Spinal cord (tissue), 10 donors: ENCODE results near the gene SGPL1. TPM values are rescaled to one million over a fixed set of nuclear protein-coding genes. Genes with fewer than 3 reads are reported as not detected.
"Not testable (repeated sequence)": the region's sequence is repeated elsewhere in the genome, so short reads cannot be mapped to it uniquely, and the experiment has no call there.

ENCODE experiments used
- DNase-seq, 6 donors: peaks; one replicate each; pipeline versions ENCODE4 v3.0.0 to v3.0.0-alpha.2; 2013 to 2015; ENCODE audit warnings: low spot score in 6 of 6, low read depth in 4 of 6
- H3K27ac ChIP-seq: one replicate; pipeline ENCODE4 v1.5.1; 2013; ENCODE audit warnings: low read depth, low read length, control low read depth
- H3K27me3 ChIP-seq: one replicate; pipeline ENCODE4 v1.6.1; 2013; ENCODE audit warnings: low read length; ENCODE audit not compliant: control insufficient read depth, insufficient read depth
- H3K36me3 ChIP-seq: one replicate; pipeline ENCODE4 v1.6.1; 2013; ENCODE audit warnings: low read length; ENCODE audit not compliant: control insufficient read depth, insufficient read depth
- H3K4me1 ChIP-seq: one replicate; pipeline ENCODE4 v1.6.1; 2013; ENCODE audit warnings: low read length; ENCODE audit not compliant: control insufficient read depth, insufficient read depth
- H3K4me3 ChIP-seq: one replicate; pipeline ENCODE4 v1.5.1; 2013; ENCODE audit warnings: low read depth, low read length, control low read depth
- H3K9me3 ChIP-seq: one replicate; pipeline ENCODE4 v1.6.1; 2013; ENCODE audit warnings: low read length; ENCODE audit not compliant: control insufficient read depth, insufficient read depth
- WGBS: methylation state at CpG from one replicate; pipeline ENCODE4 v1.1.5; 2013; ENCODE audit warnings: missing lambda C conversion rate; ENCODE audit not compliant: insufficient coverage; 5-methylcytosine and 5-hydroxymethylcytosine counted together
- polyA plus RNA-seq, 2 donors: library from polyadenylated mRNA; unstranded; fragments of 120-200 nt; gene quantifications; one replicate each; pipeline ENCODE4 v1.2.1, GENCODE V29; 2013; ENCODE audit not compliant: insufficient read length in 2 of 2
- total RNA-seq, 2 donors: library from RNA; depleted of rRNA in 1 of 2; stranded (reverse); fragments of 120-200 nt in 1 of 2; fragments of >200 nt in 1 of 2; gene quantifications; one replicate each; pipeline versions ENCODE4 v1.2.3 to v1.2.4, GENCODE V29; 2013 to 2014
- donor health status: healthy.

The SGPL1 gene
- total and polyA plus RNA-seq, 4 donors: 40.8 to 53.1 (median 49.2) TPM

GRCh38 chr10:70914316-70914864 is 98.6 kb downstream of the SGPL1 start:
- 91% methylated on average over 7 of the region's 10 CpGs for WGBS
- no peak for DNase-seq
- peaks cover 27% of the 10 kb centered on the region for H3K4me1 ChIP-seq
- H3K27me3 ChIP-seq: peaks cover 2% of the 10 kb centered on the region
- H3K9me3 ChIP-seq: no peaks in the 10 kb centered on the region
- H3K36me3 ChIP-seq: no peaks in the 10 kb centered on the region
- no peak overlapping the region for H3K27ac ChIP-seq
- H3K4me3 ChIP-seq: no peak overlapping the region

GRCh38 chr10:70915206-70915605 is 99.5 kb downstream of the SGPL1 start:
- WGBS: 93% methylated on average over 2 of the region's 5 CpGs
- H3K27ac ChIP-seq: no peak overlapping the region
- no peak overlapping the region for H3K4me3 ChIP-seq
- H3K4me1 ChIP-seq: peaks cover 31% of the 10 kb centered on the region
- no peaks in the 10 kb centered on the region for H3K36me3 ChIP-seq
- no peak for DNase-seq
- no peaks in the 10 kb centered on the region for H3K9me3 ChIP-seq
- H3K27me3 ChIP-seq: peaks cover 2% of the 10 kb centered on the region

GRCh38 chr10:70915806-70916205 is 100.1 kb downstream of the SGPL1 start:
- peaks cover 31% of the 10 kb centered on the region for H3K4me1 ChIP-seq
- H3K27me3 ChIP-seq: peaks cover 2% of the 10 kb centered on the region
- H3K27ac ChIP-seq: no peak overlapping the region
- no peak for DNase-seq
- H3K9me3 ChIP-seq: no peaks in the 10 kb centered on the region
- no peaks in the 10 kb centered on the region for H3K36me3 ChIP-seq
- H3K4me3 ChIP-seq: no peak overlapping the region
- 96% methylated on average over 6 of the region's 9 CpGs for WGBS

GRCh38 chr10:70916241-70916640 is 100.5 kb downstream of the SGPL1 start:
- Histone ChIP-seq H3K27me3 (peaks cover 2% of the 10 kb centered on the region), H3K9me3 (no peaks in the 10 kb centered on the region), H3K36me3 (no peaks in the 10 kb centered on the region), H3K4me3 (no peak overlapping the region), H3K4me1 (peaks cover 31% of the 10 kb centered on the region), H3K27ac (no peak overlapping the region)
- no peak for DNase-seq
- 92% methylated on average over 4 of the region's 6 CpGs for WGBS

- WGBS: 38% methylated on average over 2 of the region's 5 CpGs
- DNase-seq: peak in 1 of 6 donors; percentile 78
- no peaks in the 10 kb centered on the region for H3K36me3 ChIP-seq
- H3K27me3 ChIP-seq: peaks cover 2% of the 10 kb centered on the region
- H3K9me3 ChIP-seq: no peaks in the 10 kb centered on the region
- H3K4me1 ChIP-seq: peaks cover 31% of the 10 kb centered on the region
- no peak overlapping the region for H3K4me3 ChIP-seq
- H3K27ac ChIP-seq: no peak overlapping the region
Observed at GRCh38 chr10:70917226-70917625, 101.5 kb downstream of the SGPL1 start.

- Histone ChIP-seq H3K27me3 (peaks cover 2% of the 10 kb centered on the region), H3K9me3 (no peaks in the 10 kb centered on the region)
- WGBS: 46% methylated on average over 8 of the region's 10 CpGs
Observed at GRCh38 chr10:70917635-70918034, 101.9 kb downstream of the SGPL1 start.

GRCh38 chr10:70918851-70919530 is 103.2 kb downstream of the SGPL1 start:
- WGBS: 65% methylated on average over 17 of the region's 22 CpGs
- Histone ChIP-seq H3K9me3 (no peaks in the 10 kb centered on the region), H3K27ac (no peak overlapping the region), H3K4me3 (no peak overlapping the region), H3K36me3 (no peaks in the 10 kb centered on the region), H3K4me1 (peaks cover 24% of the 10 kb centered on the region), H3K27me3 (peaks cover 2% of the 10 kb centered on the region)
- DNase-seq: peak in 1 of 6 donors; percentile 63

More at GRCh38 chr10:70917635-70918034, 101.9 kb downstream of the SGPL1 start:
- DNase-seq: peak in 1 of 6 donors; percentile 64
- Histone ChIP-seq H3K4me3 (no peak overlapping the region), H3K36me3 (no peaks in the 10 kb centered on the region), H3K4me1 (peaks cover 31% of the 10 kb centered on the region), H3K27ac (no peak overlapping the region)

- H3K4me1 ChIP-seq: peaks cover 27% of the 10 kb centered on the region
- not testable (repeated sequence) for H3K27ac ChIP-seq, H3K27me3 ChIP-seq, DNase-seq, H3K9me3 ChIP-seq, H3K4me3 ChIP-seq, H3K36me3 ChIP-seq
- WGBS: 88% methylated on average over 7 of the region's 10 CpGs
Observed at GRCh38 chr10:70919906-70920305, 104.2 kb downstream of the SGPL1 start.

- H3K27ac ChIP-seq: no peak overlapping the region
Observed at GRCh38 chr10:70920519-70920918, 104.8 kb downstream of the SGPL1 start.

GRCh38 chr10:70921285-70921684 is 105.5 kb downstream of the SGPL1 start:
- WGBS: no CpG with 5 or more reads among the region's 1 CpG
- DNase-seq: peak in 2 of 6 donors; percentile 39 to 65
- peaks cover 33% of the 10 kb centered on the region for H3K4me1 ChIP-seq
- peaks cover 2% of the 10 kb centered on the region for H3K27me3 ChIP-seq
- H3K4me3 ChIP-seq: no peak overlapping the region
- H3K27ac ChIP-seq: no peak overlapping the region
- no peaks in the 10 kb centered on the region for H3K9me3 ChIP-seq
- H3K36me3 ChIP-seq: no peaks in the 10 kb centered on the region

More at GRCh38 chr10:70920519-70920918, 104.8 kb downstream of the SGPL1 start:
- peaks cover 27% of the 10 kb centered on the region for H3K4me1 ChIP-seq
- H3K4me3 ChIP-seq: no peak overlapping the region
- DNase-seq: no peak
- no peaks in the 10 kb centered on the region for H3K9me3 ChIP-seq
- no peaks in the 10 kb centered on the region for H3K36me3 ChIP-seq
- WGBS: 80% methylated on average over 2 of the region's 4 CpGs
- H3K27me3 ChIP-seq: peaks cover 2% of the 10 kb centered on the region
